Esophagus squamous epithelium (tissue), 4 donors: ENCODE results near the gene GSPT1.

Experiments
- CTCF ChIP-seq, 6 experiments: fragments of 450-650 bp in 4 of 6; fragments of 200-600 bp in 2 of 6; sonication (generic) in 2 of 6; IDR thresholded peaks; one replicate each; pipeline ENCODE4 v1.5.1; 2016 to 2019; ENCODE audit warnings: antibody characterized with exemption in 6 of 6, mild to moderate bottlenecking in 4 of 6, moderate library complexity in 4 of 6
- POLR2A ChIP-seq, 4 donors: fragments of 450-650 bp; IDR thresholded peaks; one replicate each; pipeline ENCODE4 v1.6.1; 2017; ENCODE audit warnings: antibody characterized with exemption in 4 of 4, mild to moderate bottlenecking in 4 of 4, moderate library complexity in 3 of 4

DNA sequence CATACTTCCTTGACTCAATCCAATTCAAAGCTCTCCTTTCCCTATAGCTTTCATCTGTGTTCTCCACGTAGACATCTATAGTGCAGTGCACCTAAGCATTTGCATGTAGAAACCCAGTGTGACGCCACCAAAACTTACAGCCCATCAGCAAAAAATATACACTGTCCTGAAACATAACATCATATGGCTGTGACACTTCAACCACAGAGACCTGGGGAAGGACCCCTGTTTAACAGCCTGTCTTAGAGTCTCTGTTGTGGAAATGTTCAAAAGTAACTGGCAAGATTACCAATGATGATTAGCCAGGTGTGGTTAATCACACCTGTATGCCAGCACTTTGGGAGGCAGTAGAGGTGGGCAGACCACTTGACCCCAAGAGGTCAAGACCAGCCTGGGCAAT is 22.2 kb downstream of the GSPT1 start:
- TF ChIP-seq POLR2A (IDR thresholded peaks at IDR 0.05) (no peak), CTCF (IDR thresholded peaks at IDR 0.05) (no peak)
